Breast epithelium (tissue), 3 donors: ENCODE results near the gene BBX.

ENCODE experiments used
- POLR2A ChIP-seq: fragments of 450-650 bp; IDR thresholded peaks from one replicate; pipeline ENCODE4 v1.6.1; 2016; ENCODE audit warnings: antibody characterized with exemption, mild to moderate bottlenecking, moderate library complexity
- POLR2AphosphoS5 ChIP-seq, 3 donors: sonication (generic); formaldehyde crosslinking; IDR thresholded peaks; one replicate each; pipeline ENCODE4 v1.6.1; 2017; ENCODE audit warnings: antibody characterized with exemption in 3 of 3
- TF ChIP-seq, protein P1 (sequence below), 3 donors: fragments of 450-650 bp; IDR thresholded peaks; one replicate each; pipeline ENCODE4 v1.5.1; 2016 to 2017; ENCODE audit warnings: antibody characterized with exemption in 3 of 3, mild to moderate bottlenecking in 3 of 3, moderate library complexity in 3 of 3

DNA sequence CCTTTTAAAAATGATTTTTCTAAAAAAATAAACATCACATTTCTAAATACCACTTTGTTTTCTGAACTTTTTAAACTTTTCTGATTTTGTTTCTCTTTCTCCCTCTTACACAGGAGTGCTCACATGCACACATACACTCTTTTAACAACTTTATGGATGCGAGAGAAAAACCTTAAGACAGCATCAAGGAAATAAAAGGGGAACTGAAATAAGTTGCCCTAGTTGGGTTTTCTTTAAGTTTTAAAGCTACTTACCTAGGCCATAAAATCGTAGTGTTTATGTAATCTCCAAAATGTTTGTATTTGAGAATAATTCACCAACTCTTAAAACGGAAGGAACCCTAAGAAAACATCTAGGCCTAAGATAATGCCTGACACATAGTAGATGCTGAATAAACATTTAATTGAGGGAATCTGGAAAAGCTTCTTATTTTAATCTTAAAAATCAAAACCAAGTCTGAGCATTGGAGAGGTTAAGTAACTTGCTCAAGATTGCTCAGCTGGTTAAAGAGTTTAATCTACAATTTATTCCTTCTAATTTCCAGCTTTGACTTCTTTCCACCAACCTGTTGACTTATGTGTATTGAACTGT is 1.2 kb upstream of the BBX start:
- TF ChIP-seq POLR2A (no peak), POLR2AphosphoS5 (IDR thresholded peaks at IDR 0.05) (no peak)
- TF ChIP-seq, protein P1, sequence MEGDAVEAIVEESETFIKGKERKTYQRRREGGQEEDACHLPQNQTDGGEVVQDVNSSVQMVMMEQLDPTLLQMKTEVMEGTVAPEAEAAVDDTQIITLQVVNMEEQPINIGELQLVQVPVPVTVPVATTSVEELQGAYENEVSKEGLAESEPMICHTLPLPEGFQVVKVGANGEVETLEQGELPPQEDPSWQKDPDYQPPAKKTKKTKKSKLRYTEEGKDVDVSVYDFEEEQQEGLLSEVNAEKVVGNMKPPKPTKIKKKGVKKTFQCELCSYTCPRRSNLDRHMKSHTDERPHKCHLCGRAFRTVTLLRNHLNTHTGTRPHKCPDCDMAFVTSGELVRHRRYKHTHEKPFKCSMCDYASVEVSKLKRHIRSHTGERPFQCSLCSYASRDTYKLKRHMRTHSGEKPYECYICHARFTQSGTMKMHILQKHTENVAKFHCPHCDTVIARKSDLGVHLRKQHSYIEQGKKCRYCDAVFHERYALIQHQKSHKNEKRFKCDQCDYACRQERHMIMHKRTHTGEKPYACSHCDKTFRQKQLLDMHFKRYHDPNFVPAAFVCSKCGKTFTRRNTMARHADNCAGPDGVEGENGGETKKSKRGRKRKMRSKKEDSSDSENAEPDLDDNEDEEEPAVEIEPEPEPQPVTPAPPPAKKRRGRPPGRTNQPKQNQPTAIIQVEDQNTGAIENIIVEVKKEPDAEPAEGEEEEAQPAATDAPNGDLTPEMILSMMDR (IDR thresholded peaks at IDR 0.05), result no peak
